Measurements from ENCODE around the gene RADIL.

- TF ChIP-seq POLR2A (IDR thresholded peaks at IDR 0.05) (no peak), CTCF (IDR thresholded peaks at IDR 0.05) (no peak), POLR2AphosphoS5 (IDR thresholded peaks at IDR 0.05) (no peak)
Measured at GRCh38 chr7:4800926-4801838, 82.3 kb downstream of the RADIL start.

Data from gastroesophageal sphincter (tissue), 3 donors.